NCI-H1436 (cell line): ENCODE measurements around the gene HDAC8.
"Not testable (repeated sequence)": the region's sequence is repeated elsewhere in the genome, so short reads cannot be mapped to it uniquely, and the experiment has no call there.

Experiments
- DNase-seq: peaks from one replicate; lab custom pipeline; 2025; lab: John Stamatoyannopoulos, UW

Gene HDAC8

DNA sequence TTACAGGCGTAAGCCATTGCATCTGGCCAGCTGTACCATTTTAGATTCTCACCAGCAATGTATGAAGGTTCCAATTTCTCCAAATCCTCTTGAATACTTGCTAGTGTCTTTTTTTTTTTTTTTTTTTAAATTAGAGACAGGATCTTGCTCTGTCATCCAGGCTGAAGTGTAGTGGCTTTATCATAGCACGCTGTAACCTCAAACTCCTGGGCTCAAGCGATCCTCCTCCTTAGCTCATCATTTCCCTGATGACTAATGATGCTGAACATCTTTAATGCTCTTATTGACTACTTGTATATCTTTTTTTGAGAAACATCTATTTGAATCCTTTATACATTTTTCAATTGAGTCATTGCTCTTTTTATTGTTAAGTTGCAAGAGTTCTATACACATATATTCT, 40.3 kb downstream of the HDAC8 start:
- DNase-seq: no peak

DNA sequence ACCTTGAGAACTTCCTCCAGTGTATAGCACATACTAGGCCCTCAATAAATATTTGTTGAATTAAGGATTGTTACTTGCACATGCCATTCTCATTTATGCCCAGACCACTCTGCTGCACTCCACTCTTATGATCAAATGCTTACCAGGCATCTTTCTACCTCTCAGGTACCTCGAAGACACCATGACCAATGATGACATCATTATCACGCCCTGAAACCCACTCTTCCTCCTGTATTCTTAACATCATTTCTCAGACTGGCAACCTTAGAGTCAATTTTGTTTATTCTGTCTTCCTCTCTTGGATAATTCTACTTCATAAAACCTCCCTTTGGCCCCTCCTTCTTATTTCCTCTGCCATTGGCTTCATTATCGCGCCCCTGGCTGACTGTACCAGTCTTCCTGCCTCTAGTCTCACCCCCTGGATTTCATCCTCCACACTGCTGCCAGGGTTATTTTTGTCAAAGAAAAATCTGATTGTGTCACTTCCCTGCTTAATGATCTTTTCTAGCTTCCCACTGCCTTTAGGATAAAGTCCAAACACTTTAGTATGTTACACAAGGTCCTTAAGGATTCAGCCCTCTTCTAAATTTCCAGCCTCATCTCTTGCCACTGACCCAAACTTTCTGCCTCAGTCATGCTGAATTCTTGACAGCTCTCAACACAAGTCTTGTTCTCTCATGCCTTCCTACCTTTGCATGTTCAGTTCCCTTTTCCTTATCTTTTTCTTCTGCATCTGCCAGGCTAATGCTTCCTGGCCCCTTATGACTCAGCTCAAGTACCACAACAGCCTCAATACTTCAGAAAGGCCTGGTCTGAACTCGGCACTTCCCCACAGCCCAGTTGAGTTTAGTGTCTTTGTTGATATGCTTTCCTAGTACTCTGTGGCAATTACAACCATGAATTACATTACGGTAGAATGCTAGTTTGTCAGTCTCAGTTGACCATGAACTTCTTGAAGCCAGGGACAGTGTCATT, 45.8 kb downstream of the HDAC8 start:
- DNase-seq: no peak

DNA sequence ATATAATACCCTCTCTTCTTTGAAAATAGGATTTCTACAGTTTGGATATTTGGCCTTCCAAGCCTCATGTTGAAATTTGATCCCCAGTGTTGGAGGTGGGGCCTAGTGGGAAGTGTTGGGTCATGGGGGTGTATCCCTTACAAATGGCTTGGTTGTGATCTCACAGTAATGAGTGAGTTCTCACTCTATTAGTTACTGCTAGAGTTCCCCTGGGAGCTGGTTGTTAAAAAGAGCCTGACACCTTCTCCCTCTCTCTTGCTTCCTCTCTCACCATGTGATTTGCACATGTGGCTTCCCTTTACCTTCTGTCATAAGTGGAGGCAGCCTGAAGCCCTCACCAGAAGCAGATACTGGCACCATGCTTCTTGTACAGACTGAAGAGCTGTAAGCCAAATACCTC, 73.9 kb downstream of the HDAC8 start:
- peak; percentile 73 for DNase-seq

DNA sequence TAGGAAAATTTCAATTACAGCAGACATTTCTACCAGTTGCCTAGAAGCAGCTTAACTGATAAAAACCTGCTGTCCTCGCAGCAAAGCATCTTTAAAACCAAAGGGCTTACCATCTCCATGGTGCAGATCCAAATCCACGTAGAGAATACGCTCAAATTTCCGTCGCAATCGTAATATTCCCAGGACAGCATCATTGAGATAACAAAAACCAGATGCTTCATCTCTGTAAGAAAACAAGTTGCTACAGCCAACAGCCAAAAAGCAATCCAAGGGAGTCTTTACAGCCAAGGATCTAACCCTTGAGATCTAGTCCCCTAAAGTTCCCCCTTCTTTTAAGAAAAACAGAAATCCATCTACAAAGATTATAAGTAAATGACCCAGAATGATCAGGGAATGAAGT, 77.6 kb downstream of the HDAC8 start:
- no peak for DNase-seq

DNA sequence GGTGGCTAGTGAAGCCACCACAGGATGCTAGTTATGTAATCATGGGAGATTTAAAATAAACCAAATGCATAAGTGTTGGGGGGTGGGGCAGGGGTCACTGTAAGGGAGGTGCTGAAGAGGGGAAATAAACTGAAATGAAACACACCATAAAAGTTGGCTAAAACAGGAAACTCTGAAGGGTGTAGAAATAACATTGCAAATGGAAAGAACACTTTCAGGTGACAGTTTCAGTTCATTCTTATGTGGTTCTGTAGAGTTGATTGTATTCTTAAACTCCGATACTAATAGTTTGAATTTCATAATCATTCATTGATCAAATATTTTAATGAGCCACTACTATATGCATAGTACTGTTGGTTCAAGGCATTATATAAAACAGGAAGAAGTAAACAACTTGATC, 80.1 kb downstream of the HDAC8 start:
- no peak for DNase-seq

DNA sequence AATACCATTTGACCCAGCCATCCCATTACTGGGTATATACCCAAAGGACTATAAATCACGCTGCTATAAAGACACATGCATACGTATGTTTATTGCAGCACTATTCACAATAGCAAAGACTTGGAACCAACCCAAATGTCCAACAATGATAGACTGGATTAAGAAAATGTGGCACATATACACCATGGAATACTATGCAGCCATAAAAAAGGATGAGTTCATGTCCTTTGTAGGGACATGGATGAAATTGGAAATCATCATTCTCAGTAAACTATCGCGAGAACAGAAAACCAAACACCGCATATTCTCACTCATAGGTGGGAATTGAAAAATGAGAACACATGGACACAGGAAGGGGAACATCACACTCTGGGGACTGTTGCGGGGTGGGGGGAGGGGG, 82.4 kb downstream of the HDAC8 start:
- not testable (repeated sequence) for DNase-seq

DNA sequence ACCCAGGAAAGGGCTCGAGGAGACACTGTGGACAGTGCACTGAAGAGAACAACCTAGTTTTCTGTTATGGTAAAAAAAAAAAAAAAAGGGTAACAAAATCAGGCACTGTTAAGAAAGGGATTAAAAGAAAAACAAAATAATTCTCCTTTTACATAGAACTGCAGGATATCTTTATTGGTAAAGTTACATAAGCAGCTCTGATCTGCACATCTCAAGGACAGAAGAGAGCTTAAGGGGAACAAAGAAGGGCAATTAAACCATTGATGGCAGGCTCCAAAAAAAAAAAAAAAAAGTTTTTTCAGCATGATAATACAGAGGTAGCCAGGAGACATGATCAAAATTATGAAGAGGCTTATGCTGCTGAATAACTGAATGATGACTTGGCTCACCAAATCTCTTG, 85.0 kb downstream of the HDAC8 start:
- DNase-seq: no peak

DNA sequence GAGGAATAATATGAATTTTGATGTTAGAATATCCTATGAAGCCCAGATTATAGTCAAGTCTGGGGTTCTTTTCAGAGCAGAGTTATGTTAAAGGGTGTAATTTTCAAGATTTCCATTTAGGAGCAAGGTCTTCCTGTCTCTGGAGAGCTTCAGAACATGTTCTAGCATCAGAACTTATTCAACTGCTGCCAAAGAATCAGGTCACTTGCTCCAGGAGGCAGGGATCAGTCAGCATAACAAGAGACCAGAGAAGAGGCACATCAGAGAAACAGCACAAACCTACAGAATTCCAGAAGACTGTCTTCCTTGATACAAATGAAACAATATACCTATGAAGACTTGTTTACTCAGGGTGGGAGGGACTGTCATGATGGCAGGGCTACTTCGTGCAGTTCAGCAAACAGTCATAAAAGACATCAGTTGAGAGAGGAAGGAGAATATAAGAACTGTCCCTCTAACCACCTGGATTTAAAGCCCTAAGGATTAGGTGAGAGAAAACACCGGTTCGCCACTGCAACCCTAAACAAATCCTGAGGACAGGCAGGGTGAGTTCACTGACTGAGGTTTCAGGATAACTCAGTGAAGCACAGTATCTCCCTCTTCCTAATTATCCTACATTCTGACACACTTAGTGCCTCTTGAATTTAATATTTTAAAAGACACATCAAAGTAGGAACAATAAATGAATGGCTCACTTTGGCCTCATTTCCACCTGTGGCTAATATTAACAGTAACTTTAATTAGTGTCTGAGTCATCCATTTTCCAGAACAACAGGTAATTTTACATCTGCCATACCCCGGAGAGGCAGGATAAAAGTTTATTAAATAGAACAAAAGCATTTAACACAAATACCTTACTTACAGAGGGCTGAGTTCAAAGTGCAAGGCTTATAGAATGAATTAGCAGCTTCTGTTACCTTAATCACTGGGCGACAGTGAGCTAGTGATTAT, 93.0 kb downstream of the HDAC8 start:
- no peak for DNase-seq

DNA sequence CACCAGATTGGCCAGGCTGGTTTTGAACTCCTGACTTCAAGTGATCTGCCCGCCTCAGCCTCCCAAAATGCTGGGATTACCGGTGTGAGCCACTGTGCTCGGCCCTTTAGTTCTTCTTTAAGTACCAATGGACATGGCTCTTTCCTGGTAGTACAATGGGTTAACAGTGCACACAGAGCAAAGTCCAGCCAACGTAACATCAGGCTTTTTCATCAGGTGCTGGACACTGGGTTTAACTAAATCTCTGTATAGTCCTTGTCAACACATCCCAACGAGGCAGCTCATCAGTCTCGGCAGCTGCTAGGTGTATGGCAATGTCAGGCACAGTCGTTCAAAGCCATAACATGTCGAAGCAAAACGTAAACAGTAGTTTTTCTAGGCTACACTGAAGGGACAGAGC, 93.8 kb downstream of the HDAC8 start:
- no peak for DNase-seq

DNA sequence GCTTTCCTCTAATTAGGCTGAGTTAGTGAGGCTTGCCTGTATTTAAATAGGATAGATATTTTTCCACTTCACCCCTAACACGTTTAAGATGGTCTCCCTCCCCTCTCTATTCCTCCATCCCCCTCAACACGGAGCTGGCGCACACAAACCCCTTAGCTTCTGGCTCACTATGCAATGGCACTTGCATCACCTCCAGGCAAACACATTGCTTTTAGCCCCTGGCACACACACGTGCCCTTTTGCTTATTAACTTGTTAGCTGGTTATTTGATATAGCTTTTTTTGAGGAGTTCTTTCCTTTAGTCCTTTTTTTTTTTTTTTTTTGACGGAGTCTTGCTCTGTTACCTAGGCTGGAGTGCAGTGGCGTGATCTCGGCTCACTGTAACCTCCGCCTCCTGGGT, 94.3 kb downstream of the HDAC8 start:
- no peak for DNase-seq

DNA sequence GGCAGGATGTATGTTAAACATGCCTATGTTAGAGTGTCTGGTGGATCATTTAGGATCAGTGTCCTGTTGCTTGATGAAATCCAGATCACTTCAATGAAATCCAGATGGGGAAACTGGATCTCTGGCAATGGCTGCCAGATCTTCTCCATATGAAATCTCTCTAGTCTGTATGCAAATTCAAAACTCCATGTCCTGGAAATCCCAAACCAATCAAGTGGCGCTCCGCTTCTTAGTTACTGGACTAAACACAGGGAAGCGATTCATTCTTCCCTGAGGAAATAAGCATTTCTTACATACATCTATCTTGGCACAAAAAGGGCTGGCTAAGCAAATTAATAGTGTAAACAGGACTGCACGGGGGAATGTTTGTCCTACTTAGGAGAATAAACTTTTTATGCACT, 94.9 kb downstream of the HDAC8 start:
- no peak for DNase-seq

DNA sequence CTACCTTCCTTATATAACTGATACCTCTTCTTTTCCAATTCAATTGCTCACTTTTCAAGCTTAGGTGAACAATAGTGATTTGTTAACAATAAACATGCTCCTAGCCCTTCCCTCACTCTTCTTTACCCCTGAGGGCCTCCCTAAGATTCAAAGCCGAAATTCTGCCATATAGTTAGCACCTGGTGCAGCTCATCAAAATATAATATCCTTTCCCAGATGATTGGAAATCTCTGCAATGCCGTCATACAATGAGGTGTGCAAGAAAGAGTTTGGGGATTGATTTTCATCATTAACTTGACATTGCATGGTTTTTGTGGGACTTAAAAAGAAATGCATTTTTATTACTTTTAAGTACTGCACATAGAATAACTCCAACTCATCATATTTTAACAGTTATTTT, 95.3 kb downstream of the HDAC8 start:
- no peak for DNase-seq

DNA sequence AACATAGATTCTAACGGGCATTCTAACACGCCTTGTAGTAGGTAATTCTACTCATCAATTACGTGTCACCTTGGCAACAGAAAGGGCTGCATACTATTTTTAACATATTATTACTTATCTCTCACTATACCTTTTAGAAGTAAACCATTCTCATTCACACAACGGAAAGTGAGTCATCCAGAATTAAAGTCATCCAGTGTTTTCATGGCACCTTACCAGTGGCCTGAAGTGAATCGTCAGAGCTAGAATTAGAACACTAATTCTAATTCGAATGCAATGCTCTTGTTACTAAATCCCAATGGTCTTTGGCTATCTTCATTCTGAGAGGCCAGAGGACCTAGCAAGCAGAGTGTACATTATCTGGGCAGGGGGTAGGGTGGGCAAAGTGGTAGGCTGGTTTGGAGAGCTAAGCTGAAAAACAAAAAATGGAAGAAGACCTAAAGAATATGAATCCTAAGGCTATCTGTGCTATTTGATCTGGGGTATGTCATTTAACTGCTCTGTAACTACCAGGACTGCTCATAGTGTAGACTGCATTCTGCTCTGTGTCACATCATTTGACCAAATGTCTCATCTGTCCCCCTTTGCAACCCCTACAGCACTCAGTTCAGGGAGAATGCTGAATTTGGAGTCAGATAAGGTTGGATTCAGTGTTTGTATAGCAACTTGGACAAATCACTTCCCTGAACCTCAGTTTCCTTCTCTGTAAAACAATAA, 96.5 kb downstream of the HDAC8 start:
- DNase-seq: no peak

DNA sequence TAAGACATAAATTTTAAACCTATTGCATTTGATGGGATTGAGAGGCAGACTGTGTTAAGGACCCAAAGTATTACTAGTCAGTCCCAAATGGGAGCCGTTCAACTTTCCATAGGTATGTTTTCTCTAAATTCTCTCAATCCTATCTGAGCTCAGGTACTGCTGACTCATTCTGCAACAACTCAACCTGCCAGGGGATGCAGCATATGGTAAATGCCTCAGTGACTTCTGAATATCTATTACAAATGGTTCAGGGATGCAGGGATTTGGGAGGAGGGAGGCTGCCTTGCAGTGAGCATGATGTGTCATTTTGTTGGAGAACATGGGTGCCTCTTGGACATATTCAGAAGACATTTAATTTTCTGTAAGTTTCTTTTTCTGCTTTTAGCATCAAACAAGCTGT, 97.3 kb downstream of the HDAC8 start:
- DNase-seq: no peak

DNA sequence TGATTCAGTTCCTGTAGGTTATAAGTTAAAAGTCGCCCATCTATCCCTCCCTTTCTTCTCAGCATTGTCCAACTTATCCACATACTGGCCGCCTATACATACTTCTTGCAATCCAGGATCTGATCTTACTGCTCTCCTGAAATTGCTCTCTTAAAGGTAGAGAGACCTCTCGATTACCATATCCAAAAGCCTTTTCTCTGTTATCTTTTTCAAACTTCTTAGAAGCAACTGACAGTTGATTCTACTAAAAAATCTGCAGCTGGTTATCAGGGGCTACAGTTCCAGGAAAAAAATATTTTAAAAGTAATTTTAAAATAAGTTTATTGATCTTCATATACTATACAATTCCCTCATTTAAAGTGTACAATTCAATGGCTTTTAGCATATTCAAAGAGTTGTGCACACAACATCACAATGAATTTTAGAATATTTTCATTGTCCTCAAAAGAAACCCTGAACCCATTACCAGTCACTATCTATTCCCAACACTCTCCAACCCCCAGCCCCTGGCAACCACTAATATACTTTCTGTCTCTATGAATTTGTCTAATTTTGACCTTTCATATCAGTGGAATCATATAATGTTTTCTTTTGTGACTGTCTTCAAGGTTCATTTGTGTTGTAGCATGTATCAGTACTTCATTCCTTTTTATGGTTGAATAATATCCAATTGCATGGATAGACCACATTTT, 102.0 kb downstream of the HDAC8 start:
- DNase-seq: no peak

DNA sequence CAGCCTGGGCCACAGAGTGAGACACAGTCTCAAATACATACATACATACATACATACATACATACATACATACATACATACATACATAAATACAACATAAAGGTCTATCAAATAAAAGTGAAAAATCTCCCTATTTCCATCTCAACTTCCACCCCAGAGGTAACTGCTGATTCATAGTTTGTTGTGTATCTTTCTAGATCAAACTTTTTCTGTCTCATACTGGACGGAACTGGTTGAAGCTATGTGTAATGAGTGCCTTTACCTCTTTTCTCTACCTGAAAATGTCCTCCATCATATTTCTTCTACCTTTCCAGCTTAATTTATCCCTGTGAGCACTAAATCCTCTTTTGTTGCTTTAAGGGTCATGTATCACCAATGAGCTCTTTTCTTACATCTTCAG, 102.5 kb downstream of the HDAC8 start:
- DNase-seq: no peak

DNA sequence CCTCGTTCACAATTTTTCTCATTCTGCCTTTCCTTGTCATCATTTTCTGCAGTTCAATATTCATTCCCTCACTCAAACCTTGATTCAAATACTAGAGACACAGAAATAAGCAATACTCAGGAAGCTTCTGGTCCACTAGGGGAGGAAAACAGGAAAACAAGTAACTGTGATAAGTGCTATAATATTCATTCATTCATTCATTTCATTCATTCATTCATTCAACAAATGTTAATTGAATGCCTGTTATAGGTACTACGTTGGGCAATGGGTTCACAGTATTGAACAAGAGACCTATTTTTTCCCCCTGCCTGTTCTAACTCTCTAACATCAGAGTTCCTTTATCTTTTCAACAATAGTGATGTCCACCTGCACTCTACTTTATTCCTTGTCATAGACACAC, 104.0 kb downstream of the HDAC8 start:
- no peak for DNase-seq

DNA sequence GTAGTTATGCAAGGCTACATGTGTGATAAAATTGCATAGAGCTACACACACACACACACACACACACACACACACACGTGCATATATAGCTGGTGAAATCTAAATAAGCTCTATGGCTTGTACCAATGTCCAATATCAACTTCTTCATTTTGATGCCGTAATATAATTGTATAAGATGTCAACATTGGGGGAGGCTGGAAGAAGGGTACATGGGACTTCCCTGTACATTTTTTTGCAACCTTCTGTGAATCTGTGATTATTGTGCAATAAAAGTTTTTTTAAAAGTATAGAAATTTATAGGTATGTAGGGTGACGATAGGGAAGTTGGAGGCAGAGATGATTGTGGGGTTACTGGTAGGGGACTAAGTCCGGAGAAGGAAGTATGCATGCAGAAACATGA, 105.5 kb downstream of the HDAC8 start:
- no peak for DNase-seq

DNA sequence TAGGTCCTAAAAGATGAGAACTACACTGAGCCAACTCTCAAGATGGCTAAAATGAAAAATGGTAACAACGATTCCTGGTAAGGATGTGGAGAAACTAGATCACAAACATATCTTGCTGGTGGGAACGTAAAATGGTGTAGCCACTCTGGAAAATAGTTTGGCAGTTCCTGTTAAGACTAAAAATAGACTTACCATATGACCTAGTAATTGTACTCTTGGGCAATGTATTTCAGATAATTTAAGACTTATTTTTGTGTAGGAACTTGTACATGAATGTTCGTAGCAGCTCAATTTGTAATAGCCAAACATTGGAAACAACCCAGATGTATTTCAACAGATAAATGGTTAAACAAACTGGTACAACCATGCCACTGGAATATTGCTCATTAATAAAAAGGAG, 106.2 kb downstream of the HDAC8 start:
- no peak for DNase-seq

DNA sequence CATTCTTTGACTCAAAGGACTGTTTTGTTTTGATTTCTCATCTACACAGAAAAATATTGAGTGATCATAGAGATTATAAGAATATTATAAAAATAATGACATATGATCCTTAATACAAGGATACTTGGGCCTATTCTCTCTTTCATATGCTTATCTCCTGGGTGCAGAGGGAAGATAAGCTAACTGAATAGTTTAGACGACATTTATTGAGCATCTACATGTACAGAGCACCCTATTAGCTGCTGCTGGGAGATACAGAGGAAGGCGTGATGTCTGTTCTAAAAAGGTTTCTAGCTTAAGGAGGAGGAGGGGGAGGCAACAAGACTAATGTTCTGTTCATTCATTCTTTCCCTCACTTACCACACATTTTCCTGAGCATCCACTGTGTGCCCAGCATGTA, 106.8 kb downstream of the HDAC8 start:
- no peak for DNase-seq

DNA sequence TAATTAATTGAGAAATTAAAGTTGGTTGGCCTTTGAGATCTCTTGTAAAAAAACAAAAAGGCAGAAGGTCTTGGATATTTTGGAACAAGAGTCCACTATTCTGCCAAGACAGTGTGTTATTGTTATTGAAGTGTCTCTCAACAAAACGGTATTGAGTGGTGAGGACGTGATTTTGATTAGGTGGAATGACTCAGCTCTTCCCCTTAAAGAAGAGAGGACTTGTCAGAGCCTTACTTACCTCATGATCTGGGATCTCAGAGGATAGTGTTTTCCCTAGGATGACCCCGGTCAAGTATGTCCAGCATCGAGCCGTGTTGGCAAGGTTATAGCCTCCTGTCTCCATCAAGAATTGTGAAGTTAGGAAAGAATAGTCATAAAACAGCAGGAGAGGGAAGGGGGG, 110.9 kb downstream of the HDAC8 start:
- no peak for DNase-seq

DNA sequence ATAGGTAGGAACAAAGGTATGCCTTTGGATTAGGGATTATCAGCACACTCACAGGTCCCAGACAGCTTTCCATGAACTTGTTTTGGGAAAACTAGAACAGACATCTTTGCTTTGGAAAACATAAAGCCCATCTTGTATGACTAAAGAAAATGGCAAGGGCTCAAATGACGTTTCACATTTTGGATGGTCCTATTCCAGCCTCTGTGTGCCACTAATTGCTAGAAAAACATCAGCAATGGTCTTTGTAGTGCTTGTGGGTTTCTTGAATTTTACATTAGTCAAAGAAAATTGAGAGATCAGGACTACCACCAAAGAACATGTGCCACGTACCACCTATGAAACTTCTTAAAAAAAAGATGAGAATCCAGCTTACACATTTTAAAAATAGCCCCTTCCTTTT, 111.4 kb downstream of the HDAC8 start:
- no peak for DNase-seq
